Measurements from ENCODE around the gene DHRS7B.
"Not testable (repeated sequence)": the region's sequence is repeated elsewhere in the genome, so short reads cannot be mapped to it uniquely, and the experiment has no call there.

Gene DHRS7B

DNA sequence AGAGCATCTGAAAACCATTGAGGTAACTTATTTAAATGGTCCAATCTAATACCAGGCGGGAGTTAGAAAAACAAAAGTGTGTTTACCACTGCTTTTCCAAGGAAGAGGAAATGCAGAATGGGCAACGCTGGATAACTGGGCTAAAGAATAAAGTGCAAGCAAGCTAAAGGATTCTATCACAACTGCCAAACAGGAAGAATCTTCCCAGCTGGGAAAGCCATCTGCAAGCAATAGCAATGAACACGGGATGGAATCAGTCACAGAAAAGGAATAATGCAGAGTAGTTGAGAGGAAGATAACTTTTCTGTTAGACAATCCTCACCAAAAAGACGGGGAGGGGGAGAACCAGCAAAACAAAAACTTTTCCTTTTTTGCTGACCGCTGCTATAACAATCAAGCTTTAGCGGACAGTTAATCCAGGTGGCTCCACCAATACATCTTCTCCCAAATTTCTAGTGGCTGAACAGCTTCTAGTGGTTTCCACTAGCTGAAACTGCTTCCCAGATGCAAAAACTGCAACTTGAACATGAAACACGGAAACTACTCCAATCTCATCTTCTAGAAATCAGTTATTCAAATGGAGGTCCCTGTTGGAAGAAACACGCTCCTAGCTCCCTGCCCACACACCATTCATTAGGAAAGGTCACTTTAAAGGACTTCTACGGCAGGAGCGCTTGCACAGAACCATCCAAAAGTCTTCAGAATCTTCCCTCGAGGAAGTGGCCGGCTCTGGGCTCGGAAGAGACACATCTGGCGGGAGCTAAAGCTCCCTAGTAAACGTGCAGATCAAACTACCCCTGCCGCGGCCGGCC lies 86.3 kb downstream of the DHRS7B start:
- DNase-seq = no peak

DNA sequence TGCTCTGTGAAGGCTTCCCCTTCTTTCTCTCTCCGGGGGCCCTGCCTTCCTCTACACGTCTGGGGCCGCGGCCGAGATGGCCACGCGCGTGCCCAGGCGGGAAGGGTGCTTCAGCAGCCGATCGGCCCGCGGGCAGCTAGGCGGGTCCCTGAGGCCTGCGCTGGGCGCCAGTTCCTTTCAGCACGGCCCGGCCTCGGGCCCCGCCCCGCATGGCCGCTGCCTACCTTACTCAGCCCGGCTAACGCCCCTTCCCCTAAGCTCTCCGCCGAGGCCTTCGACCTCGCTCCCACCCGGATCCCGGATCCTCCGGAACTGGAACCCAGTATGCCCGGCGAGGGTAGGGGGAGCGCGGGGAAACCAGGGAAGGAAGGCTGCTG lies 86.9 kb downstream of the DHRS7B start:
- no peak for DNase-seq

DNA sequence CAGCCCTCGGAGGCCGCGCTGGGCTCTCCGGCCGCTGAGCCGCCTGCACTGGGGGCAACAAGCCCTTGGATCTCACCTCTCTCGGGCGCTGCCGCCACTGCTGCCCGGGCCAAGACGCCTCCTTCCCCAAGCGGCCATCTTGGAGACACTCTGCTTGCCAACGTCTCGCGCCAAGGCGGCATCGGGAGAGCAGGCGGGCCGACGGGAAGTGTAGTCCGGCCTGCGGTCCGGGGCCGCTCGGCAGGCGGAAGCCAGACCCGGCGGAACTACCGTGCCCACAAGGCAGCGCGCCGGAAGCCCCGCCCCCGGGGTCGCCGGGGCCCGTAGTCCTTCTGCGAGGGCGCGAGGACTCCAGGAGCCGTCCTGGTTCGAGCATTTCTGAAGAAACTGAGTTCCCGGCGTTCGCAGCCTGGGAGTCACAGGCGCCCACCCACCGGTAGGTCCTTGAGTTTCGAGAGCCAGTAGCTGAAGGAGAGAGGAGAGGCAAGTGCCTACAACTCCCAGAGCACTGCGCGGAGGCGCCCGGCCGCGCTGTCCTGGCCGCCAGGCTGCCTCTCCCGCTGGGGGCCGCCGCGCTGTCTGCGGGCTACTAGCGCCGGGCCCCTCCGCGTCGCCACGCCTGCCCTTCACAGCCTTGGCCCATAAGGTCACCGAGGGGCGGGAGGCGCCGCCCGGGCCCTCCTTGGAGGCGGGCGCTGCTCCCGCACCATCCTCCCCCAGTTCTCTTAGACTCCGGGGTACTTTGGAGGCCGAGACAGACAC lies 87.4 kb downstream of the DHRS7B start, which contains the start of gene TMEM11:
TSS of gene TMEM11 (minus strand) at position 147 of the 762 bp plus-strand sequence. CDS start at position 138, 9 bp downstream.
- peak; percentile 92 for DNase-seq

DNA sequence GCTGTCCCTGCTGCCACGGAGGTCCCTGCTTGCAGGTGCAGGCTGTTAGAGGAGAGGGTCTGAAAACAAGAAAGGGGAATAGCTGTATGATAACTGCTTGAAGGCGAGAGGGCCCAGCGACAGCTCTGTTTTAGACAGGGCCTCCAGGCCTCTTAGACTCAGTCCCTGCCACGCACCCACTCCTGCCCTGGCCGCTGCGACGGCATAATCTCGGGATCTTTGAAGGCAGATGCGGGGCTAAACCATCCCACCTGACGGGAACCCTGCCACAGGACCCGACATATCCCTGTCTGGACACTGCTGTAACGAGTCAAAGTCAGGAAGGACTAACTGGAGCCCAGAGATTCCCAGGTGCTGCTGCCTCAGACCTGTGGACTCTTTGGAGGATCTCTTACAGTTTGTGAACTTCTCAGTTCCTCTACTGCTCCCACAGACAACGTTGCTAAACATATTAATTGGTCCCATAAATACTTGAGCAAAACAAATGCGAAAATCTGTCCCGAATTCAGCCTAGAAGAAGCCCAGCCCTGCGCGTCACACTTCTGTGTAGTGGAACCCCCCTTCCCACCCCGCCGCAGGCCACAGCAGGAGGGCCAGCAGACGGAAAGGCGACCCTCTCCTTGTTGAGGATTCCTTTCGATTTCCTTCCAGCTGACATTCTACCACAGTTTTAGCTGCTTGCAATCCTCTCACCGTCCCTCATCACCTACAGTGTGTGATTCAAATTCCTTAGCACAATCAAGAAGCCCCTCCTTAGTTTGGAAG lies 88.2 kb downstream of the DHRS7B start:
- DNase-seq = no peak

DNA sequence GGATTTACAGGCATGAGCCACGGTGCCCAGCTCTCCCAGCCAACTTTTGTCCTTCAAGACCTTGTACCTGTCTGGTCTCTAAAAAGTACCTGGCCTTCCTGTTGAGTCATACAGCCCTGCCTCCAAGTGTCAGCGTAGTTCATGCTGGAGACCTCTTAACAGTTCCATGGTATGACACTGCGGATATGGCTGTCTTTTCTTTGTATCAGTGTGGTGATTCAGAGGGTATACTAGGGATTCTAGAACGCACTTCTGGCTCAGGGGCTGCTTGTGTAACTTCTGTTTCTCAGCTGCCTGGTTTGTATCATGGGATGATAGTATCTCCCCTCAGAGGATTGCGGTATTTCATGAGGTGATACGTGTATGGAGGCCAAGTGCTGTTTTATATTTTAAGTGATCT lies 89.2 kb downstream of the DHRS7B start:
- no peak for DNase-seq

DNA sequence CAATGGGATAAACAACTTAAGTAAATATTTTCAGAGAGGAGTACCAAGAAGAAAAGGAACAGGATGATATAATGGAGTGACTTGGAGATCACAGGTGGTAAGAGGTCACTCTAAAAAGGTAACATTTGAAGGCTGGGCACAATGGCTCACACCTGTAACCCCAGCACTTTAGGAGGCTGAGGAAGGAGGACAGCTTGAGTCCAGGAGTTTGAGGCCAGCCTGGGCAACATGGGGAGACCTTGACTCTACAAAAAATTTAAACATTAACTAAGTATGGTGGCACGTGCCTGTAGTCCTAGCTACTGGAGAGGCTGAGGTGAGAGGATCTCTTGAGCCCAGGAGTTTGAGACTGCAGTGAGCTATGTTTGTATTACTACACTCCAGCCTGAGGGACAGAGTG lies 90.6 kb downstream of the DHRS7B start:
- no peak for DNase-seq

DNA sequence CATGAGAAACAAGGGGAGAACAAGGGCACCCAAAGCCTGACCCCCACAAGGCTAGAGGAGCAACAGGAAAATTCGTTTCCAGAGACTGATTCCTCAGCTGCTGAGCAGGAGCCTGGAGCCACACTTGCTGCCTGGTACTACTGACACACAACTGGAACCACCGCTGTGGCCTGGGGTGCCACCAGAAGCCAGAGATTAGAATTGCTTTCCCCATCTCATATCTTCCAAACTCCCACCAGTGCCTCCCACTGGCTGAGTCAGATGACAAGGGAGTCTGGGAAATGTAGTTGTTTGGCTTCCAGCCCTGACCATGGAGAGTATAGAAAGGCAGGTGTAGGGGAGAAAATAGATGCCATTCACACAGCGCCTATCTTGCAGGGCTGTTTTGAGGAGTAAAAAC lies 91.3 kb downstream of the DHRS7B start:
- DNase-seq = no peak

DNA sequence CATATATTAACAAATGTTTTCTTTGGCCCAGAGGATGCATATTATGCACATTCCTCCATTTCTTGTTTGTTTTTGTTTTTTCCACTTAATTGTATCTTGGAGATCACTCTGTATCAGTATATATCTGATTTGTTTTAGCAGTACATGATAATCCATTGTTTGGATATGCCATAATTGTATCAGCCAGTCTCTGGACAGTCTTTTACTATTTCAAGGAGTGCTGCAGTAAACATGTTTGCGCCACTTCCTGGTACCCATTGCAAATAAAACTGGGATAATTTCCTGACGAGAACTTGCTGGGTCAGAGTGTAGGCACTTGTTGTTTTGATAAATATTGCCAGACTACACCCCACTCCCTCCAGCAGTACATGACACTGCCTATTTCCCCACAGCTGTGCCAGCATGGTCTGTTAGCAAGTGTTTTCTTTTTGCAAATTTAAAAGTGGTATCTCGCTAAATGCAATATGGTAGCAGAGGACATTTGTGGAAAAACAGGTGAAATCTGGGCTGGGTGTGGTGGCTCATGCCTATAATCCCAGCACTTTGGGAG lies 92.1 kb downstream of the DHRS7B start:
- DNase-seq = no peak

DNA sequence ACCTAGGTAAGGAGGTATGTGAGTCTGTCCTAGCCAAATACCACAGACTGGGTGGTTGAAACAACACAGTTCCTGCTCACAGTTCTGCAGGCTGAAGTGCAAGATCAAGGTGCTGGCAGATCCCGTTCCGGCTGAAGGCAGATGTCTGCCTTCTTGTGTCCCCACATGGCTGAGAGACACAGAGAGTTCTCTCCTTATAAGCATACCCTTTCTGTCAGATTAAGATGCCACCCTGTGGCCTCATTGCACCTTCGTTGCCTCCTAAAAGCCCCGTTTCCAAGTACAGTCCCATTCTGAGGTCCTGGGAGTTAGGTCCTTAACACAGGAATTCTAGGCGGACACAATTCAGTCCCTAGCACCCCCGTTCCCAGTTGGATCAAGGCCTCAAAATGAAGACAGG lies 96.3 kb downstream of the DHRS7B start:
- DNase-seq = no peak

DNA sequence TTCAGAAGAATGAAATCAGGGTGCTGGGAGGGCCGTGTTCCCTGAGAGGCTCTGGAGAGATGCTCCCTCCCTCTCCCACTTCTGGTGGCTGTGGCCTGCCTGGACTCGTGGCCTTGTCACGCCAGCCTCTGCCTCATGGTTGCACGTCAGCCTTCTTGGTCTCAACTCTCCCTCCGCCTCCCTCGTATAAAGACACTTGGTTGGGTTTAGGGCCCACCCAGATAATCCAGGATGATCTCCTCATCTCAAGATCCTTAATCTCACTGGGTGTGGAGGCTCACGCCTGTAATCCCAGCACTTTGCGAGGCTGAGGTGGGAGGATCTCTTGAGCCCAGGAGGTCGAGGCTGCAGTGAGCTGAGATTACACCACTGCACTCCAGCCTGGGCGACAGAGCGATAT lies 100.5 kb downstream of the DHRS7B start:
- not testable (repeated sequence) for DNase-seq

DNA sequence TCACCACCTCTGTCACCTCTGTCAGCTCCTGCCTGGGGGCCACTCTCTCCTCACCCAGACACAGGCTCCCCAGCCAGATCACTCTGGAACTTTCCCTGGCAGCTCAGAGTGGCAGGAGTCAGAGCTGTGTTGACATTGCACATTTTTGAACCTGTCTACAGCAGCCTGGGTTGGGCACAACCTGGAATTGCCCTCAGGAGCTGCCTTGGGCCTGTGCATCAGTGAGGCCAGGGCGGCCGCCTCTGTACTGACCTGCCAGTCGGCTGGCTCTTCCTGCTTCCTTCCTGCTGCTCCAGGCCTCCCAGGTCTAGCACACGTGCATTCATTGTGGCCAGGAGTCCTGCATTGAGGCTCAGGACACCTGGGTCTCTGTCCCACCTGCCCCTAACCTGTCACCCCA lies 101.3 kb downstream of the DHRS7B start:
- no peak for DNase-seq

DNA sequence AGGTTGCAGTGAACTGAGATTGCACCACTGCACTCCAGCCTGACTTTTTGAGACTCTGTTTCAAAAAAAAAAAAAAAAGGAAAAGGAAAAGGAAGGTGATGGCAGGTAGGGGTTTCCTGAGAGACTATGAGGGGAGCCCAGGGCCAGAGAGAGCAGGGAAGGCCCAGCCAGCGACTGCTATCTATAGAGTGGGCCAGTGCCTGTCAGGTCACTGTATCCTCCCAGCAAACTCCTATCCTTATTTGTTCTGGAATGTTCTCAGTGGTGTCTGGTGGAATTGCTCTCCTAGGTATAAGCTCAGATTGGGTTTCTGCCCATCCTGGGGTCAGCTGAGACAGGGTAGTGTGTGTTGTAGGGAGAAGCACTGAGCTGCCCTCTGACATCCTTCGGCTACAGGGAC lies 102.1 kb downstream of the DHRS7B start:
- no peak for DNase-seq

DNA sequence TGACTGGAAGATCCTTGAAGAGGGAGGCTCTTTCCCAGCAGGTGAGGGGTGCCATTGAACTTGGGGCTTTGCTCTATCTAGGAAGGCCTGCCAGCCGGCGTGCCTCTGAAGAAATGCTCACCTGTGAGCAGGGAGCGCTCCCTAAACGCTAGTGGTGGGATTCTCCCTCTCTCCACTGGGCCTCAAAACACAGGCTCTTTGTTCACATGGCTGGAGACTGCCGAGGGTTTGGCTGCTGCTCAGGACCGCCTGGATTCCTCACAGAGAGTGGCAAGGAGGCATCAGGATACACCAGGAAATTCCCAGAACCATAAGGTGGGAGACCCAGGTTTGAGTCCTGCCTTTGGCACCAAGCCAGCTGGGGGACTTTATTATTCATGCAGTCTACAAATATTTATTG lies 104.8 kb downstream of the DHRS7B start:
- no peak for DNase-seq

DNA sequence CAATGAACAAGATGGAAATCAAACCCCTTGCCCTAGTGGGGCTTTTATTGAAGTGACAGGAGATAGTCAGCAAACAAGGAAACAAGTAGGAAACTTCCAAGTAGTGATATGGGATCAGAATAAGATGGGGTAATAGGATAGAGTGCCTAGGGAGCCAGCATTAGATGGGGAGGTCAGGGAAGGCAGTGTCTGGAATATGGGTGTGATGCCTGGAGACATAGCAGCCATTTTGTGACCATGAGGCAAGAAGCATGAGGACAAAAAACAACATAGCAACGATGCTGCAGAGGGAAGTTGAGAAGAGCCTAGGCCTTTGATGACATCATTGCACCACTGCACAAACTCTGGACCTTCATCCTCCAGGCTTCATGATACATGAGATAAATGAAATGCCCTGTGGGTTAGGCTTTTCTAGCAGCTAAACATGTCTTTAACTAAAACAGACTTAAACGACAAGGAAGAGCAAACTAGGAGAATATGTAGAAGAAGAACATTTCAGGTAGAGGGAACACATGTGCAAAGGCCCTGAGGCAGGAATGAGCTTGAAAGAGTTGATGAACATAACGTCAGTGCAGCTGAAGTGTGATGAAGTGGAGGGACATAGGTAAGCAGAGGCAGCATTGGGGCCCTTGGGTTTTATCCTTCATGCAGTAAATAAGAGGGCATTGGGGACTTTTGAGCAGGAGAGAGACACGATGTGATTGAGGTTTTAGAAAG lies 105.4 kb downstream of the DHRS7B start:
- no peak for DNase-seq

DNA sequence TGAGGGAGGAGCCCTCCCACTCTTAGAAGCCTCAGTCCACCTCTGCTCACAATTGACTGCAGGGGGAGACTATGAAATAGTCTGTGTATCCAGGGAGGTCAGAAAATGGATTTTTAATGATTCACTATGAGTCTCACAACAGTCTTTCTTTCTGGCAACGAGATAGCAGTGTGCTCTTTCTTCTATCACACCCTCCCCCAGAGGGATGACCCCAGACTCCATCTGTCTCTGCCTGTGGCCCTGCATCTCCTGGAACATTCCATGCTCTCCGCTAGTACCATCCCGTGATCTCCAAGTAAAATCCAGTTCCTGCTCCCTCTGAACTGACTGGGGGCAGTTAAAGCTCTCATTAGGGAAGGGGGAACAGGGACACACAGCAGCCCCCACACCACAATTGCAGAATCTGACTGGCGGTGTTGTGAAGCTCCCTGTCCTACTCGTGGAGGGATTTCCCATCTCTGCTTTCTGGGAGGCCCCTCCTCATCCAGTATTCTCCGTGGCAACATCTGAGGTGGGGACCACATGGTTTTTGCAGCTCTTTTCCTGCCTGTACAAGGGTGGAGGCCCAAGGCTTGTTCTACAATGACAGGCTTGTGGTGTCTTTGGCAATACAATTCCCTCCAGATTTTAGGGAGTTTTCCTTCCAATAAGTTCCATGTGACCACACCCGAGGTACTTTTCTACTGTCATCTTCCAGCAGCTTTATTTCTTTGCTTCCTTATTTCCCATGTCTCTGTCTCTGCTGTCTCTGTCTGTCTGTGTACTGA lies 107.0 kb downstream of the DHRS7B start:
- no peak for DNase-seq

DNA sequence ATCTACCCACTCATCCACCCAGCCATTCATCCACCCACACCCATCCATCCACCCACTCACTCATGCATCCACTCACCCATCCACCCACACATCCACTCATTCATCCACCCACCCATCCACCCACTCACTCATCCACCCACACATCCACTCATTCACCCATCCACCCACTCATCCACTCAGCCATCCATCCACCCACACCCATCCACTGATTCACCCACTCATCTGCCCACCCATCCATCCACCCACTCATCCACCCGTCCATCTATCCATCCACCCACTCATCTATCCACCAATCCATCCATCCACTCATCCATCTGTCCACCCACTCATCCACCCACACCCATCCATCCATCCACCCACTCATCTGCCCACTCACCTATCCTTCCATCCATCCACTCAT lies 109.2 kb downstream of the DHRS7B start:
- DNase-seq = no peak

DNA sequence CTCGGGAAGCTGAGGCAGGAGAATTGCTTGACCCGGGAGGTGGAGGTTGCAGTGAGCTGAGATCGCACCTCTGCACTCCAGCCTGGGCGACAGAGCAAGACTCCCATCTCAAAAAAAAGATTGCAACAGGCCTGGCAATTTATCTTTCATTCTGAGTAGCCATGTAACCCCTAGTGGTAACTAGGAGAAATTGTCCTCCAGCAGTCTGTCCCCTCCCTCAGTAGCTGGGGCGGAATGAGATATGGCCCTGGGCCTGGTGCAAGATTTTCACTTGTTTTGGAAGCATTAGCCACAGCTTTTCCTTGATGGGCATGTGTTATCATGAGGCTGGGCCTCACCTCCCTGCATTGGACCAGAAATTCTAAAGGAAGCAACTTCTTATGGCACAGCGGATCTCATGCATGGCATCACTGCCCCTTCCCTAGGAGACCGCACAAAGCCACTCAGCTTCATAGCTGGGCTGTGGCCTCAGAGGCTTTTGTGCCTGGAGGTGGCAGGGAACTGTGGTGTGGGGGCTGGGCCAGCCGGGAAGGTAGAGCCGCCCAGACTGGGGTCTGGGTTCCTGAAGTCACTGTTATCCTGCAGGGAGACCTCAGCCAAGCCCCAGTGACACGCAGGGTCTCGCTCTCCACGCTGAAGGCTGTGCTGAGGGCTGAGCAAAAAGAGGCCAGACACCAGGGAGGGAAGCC lies 113.1 kb downstream of the DHRS7B start:
- no peak for DNase-seq

DNA sequence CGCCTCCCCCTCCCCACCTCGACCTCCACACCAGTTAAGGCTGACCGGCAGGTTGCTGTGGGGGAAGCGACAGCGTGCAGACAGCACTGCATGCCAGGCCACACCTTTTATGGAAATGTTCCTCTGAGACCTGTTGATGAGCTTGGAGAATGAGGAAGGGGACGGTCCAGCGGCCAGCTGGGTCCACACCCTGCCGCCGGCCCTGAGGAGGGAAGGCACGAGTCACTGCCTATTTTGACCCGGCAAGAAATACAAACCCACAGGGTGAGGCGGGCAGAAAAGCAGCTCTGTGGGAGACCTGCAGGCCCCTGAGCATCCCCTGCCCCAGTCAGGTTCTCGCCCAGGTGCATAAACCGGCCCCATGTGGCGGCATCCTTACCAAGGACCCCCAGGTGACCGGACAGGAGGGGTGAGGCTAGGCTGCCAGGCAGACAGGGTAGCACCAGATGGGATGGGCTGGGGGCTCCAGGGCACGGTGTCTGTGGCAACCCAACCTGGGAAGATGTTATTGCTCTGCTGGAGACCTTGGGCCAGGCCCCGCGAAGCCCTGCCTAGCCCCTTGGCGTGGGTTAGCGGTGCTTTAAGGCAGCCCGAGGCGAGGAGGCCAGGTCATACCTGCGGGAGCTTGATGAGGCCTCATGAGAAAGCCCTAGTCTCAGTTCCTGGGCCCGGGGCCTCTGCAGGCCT lies 113.7 kb downstream of the DHRS7B start:
- no peak for DNase-seq

All from activated CD4-positive, alpha-beta T cell treated with anti-CD3 and anti-CD28 coated beads, Interleukin-2, amount 50 U/mL, for 1 hour (primary cell).